Activated B cell treated with CpG ODN at 0.5 μM for 24 hours (primary cell): ENCODE results near the gene NAIF1. TPM values are rescaled to one million over a fixed set of nuclear protein-coding genes. Genes with fewer than 3 reads are reported as not detected.

ENCODE experiments used
- ATAC-seq: fragments of 200-7000 bp; cut with Tn5 transposase; one replicate; pipeline ENCODE4 v1.10.0; 2021; ENCODE audit warnings: low read depth, mild to moderate bottlenecking, moderate library complexity
- CTCF ChIA-PET: fragments of 350-600 bp; sonication (Branson Sonifier 250); formaldehyde crosslinking; loops from one replicate; lab custom pipeline; 2021; ENCODE audit warnings: antibody characterized with exemption; lab: Charles Lee
- POLR2A ChIA-PET: fragments of 350-600 bp; sonication (Branson Sonifier 250); formaldehyde crosslinking; loops from one replicate; lab custom pipeline; 2021; ENCODE audit warnings: antibody characterized with exemption; lab: Charles Lee
- DNase-seq: peaks from one replicate; pipeline ENCODE4 v3.0.0; 2022
- H3K27ac Mint-ChIP-seq: one replicate; pipeline ENCODE4 v1.8.0; 2020; ENCODE audit warnings: mixed read lengths
- H3K27me3 Mint-ChIP-seq: one replicate; pipeline ENCODE4 v1.8.0; 2021; ENCODE audit warnings: mixed read lengths
- H3K36me3 Mint-ChIP-seq: one replicate; pipeline ENCODE4 v1.8.0; 2021; ENCODE audit warnings: low read depth, mixed read lengths
- H3K4me1 Mint-ChIP-seq: one replicate; pipeline ENCODE4 v1.8.0; 2021; ENCODE audit warnings: mixed read lengths
- H3K4me3 Mint-ChIP-seq: one replicate; pipeline ENCODE4 v1.8.0; 2020; ENCODE audit warnings: mild to moderate bottlenecking, mixed read lengths
- H3K9me3 Mint-ChIP-seq: one replicate; pipeline ENCODE4 v1.8.0; 2020; ENCODE audit warnings: mixed read lengths
- CTCF ChIP-seq: fragments of 200-600 bp; IDR thresholded peaks from one replicate; pipeline ENCODE4 v1.8.0; 2022; ENCODE audit warnings: antibody characterized with exemption, mild to moderate bottlenecking
- intact Hi-C: fragments of 100-400 bp; cut with micrococcal nuclease; formaldehyde crosslinking; loops from one replicate; pipeline ENCODE4 v1.15.1; 2024
- total RNA-seq: library from RNA; stranded (reverse); gene quantifications from 2 replicates; pipeline ENCODE4 v1.2.3, GENCODE V29; 2022

NAIF1 gene
- total RNA-seq, 1 donor from 2014 or later = 10.4 TPM

DNA sequence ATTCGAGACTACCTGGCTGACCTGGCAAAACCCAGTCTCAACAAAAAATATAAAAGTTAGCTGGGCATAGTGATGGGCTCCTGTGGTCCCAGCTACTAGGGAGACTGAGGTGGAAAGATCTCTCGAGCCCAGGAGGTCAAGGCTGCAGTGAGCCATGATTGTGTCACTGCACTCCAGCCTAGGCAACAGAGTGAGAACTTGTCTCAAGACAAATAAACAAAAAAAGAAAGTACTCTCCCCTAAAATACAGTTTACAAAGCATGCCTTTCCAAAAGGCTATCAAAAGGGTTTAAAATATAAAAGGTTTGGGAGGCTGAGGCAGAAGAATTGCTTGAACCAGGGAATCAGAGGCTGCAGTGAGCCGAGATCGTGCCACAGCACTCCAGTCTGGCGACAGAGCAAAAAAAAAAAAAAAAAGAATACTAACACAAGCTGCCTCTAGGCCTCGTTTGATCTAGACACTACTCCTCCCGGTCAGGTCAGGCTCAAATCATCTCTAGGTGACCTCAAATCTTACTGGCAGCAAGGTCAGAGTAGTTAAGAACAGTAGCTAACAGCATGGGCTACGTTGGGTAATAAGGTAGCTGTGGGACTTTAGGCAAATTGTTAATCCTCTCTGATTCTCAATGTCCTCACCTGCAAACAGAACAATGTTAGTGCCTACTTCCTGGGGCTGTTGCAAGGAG, 9.3 kb downstream of the NAIF1 start:
- H3K9me3 Mint-ChIP-seq = no peaks in the 10 kb centered on the region
- TF ChIP-seq CTCF = no peak
- H3K27me3 Mint-ChIP-seq = no peaks in the 10 kb centered on the region
- no peak for ATAC-seq
- ChIA-PET POLR2A (interaction anchor here (1.1 to 1.7 kb wide), 3 partner anchors 8 to 35 kb away, joined by 3 to 4 read pairs (median 3); partner anchors contain the start of gene SLC25A25), CTCF (no interaction called here)
- intact Hi-C loops = no loop called here
- peaks cover 21% of the 10 kb centered on the region for H3K4me1 Mint-ChIP-seq
- H3K27ac Mint-ChIP-seq = no peak overlapping the region
- no peak for DNase-seq
- peaks cover 6% of the 10 kb centered on the region for H3K36me3 Mint-ChIP-seq
- no peak overlapping the region for H3K4me3 Mint-ChIP-seq

DNA sequence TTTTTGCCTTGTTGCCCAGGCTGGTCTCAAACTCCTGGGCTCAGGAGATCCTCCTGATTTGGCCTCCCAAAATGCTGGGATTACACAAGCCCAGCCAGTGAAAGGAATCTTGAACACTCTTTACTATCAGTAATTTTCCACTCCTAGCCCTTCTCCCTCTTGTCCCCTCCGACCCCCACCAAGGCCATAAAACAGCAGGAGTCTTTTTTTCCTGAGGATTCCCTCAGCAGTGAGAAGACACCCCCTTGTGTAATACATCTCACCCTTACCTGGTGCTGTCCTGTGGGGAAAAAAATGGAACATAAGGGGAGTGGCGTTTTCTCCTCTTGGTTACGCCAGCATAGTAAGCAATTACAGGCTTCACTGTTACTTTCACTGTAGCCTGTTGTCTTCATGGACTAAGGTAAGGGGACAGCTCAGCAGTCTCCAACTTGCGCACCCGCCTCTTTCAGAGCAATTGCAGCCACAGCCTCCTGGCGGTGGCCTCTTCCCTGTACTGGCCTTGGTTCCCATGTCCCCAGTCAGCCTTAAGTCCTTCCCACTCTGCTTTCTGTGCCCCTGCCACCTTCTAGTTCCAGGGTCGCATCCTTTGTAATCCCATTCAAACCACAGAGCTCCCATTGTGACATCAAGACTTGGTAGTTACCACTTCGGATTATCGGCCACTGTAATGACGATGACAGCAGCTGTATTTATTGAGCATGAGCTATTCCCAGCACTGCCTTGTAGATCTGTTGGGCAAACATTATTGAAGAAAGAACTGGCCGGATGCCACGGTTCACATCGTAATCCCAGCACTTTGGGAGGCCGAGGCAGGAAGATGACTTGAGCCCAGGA, 10.0 kb downstream of the NAIF1 start:
- Mint-ChIP-seq H3K27me3 (no peaks in the 10 kb centered on the region), H3K4me1 (peaks cover 14% of the 10 kb centered on the region)

GRCh38 chr9:128056086-128056485, 11.0 kb downstream of the NAIF1 start:
- POLR2A ChIA-PET = interaction anchor here (0.7 to 1.0 kb wide), 2 partner anchors 11 to 16 kb away, joined by 3 to 5 read pairs; partner anchors contain the start of genes NAIF1 and SLC25A25
- intact Hi-C loops = no loop called here
- no peak for TF ChIP-seq CTCF
- Mint-ChIP-seq H3K4me1 (peaks cover 4% of the 10 kb centered on the region), H3K36me3 (no peaks in the 10 kb centered on the region), H3K27ac (no peak overlapping the region), H3K27me3 (no peaks in the 10 kb centered on the region), H3K4me3 (no peak overlapping the region), H3K9me3 (no peaks in the 10 kb centered on the region)
- CTCF ChIA-PET = interaction anchor here (0.9 kb wide), 1 partner anchor 114 kb away, joined by 3 read pairs; no protein-coding TSS in a partner anchor
- DNase-seq = no peak
- no peak for ATAC-seq

More for the DNA sequence above, 10.0 kb downstream of the NAIF1 start:
- ChIA-PET CTCF (no interaction called here), POLR2A (interaction anchor here (1.2 to 1.7 kb wide), 2 partner anchors 9 to 11 kb away, joined by 3 to 4 read pairs; partner anchors contain the start of gene SLC25A25)
- intact Hi-C loops = no loop called here
- ATAC-seq (no peak), DNase-seq (no peak)
- Mint-ChIP-seq H3K4me3 (no peak overlapping the region), H3K9me3 (no peaks in the 10 kb centered on the region), H3K36me3 (peaks cover 3% of the 10 kb centered on the region), H3K27ac (no peak overlapping the region)
- no peak for TF ChIP-seq CTCF

- no peak for ATAC-seq
- Mint-ChIP-seq H3K27ac (no peak overlapping the region), H3K9me3 (no peaks in the 10 kb centered on the region), H3K4me1 (no peaks in the 10 kb centered on the region), H3K4me3 (no peak overlapping the region), H3K36me3 (no peaks in the 10 kb centered on the region), H3K27me3 (no peaks in the 10 kb centered on the region)
- POLR2A ChIA-PET = interaction anchor here (0.6 to 1.0 kb wide), 3 partner anchors 12 to 18 kb away, joined by 3 to 8 read pairs (median 5); partner anchors contain the start of genes NAIF1 and SLC25A25
- CTCF ChIA-PET = interaction anchor here (0.9 kb wide), 1 partner anchor 113 kb away, joined by 3 read pairs; no protein-coding TSS in a partner anchor
- DNase-seq = no peak
- no peak for TF ChIP-seq CTCF
- intact Hi-C loops = no loop called here
Measured at GRCh38 chr9:128055344-128056040, 11.6 kb downstream of the NAIF1 start.
